ENCODE data around the gene GRIFIN.

- TF ChIP-seq CTCF (IDR thresholded peaks at IDR 0.05; ENCODE audit: low read length), result no peak
- TF ChIP-seq EZH2 (optimal IDR thresholded peaks at IDR 0.05; ENCODE audit: low read depth, low read length), result no peak
Observed at GRCh38 chr7:2484868-2485267, 8.7 kb upstream of the GRIFIN start.
